ENCODE data around the gene RCCD1.

RCCD1 gene

DNA sequence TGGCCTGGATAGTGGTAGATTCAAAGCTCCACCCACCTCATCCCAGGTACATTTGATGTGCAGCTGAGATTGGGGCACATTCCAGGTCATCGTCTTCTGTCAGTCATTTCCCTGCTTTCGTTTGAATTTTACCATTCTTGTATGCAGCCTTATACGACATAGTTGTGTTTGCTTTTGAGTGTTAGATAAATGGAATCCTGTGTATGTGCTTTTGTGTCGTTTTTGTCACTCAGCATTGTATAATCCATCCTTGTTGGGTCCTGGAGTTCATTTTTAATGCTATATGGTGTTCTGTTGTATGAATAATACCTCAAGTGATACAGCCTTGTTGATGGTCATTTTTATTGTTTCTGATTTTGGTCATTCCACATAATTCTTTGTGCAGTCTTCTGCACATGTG lies 7.3 kb downstream of the RCCD1 start:
- no peaks in the 10 kb centered on the region for H3K27me3 ChIP-seq (ENCODE audit: control insufficient read depth, insufficient read depth, low read length)
- H3K4me3 ChIP-seq (ENCODE audit: low read length): no peak overlapping the region
- peaks cover 8% of the 10 kb centered on the region for H3K4me1 ChIP-seq (ENCODE audit: control insufficient read depth, insufficient read depth, low read length)
- no peaks in the 10 kb centered on the region for H3K36me3 ChIP-seq (ENCODE audit: control insufficient read depth, insufficient read depth, low read length)
- H3K9me3 ChIP-seq (ENCODE audit: control insufficient read depth, low read length): no peaks in the 10 kb centered on the region
- H3K9ac ChIP-seq (ENCODE audit: low read length): no peak overlapping the region

DNA sequence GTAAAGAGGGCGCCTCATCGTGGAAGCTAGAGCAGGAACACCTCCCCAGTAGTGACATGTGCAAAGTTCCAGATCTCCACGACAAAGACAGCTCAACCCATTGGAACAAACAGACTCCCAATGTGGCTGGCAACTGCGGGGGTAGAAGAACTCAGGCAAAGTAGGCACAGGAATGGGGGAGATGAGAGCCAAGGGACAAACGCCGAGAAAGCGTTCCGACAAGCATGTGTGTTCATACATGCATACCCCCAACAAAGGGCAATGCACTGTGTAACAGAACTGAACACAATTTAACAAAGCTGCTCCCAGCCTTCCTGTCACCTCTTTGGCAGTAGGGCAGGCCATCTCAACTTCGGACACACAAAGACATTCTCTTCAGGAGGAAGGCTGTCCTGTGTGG lies 11.6 kb downstream of the RCCD1 start:
- H3K4me3 ChIP-seq (ENCODE audit: low read length): no peak overlapping the region
- H3K36me3 ChIP-seq (ENCODE audit: control insufficient read depth, insufficient read depth, low read length): no peaks in the 10 kb centered on the region
- no peaks in the 10 kb centered on the region for H3K27me3 ChIP-seq (ENCODE audit: control insufficient read depth, insufficient read depth, low read length)
- H3K4me1 ChIP-seq (ENCODE audit: control insufficient read depth, insufficient read depth, low read length): no peaks in the 10 kb centered on the region
- H3K9me3 ChIP-seq (ENCODE audit: control insufficient read depth, low read length): no peaks in the 10 kb centered on the region
- no peak overlapping the region for H3K9ac ChIP-seq (ENCODE audit: low read length)

DNA sequence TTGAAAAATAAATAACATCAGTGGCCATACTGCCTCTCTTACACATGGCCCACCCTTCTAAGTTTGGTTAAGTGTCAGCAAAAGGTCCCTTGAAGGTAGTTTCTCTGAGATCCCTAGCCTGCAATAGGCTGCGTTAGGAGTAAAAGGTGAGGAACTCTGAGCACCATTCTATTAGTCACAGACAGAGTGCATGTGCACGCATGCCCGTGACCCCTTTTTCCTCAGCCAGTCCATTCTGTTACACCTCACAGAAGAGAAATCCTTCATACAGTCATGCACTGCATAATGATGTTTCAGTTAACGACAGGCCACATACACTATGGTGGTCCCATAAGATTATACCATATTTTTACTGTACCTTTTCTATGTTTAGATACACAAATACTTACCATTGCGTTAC lies 12.5 kb downstream of the RCCD1 start:
- H3K27me3 ChIP-seq (ENCODE audit: control insufficient read depth, insufficient read depth, low read length): no peaks in the 10 kb centered on the region
- no peak overlapping the region for H3K4me3 ChIP-seq (ENCODE audit: low read length)
- H3K36me3 ChIP-seq (ENCODE audit: control insufficient read depth, insufficient read depth, low read length): no peaks in the 10 kb centered on the region

DNA sequence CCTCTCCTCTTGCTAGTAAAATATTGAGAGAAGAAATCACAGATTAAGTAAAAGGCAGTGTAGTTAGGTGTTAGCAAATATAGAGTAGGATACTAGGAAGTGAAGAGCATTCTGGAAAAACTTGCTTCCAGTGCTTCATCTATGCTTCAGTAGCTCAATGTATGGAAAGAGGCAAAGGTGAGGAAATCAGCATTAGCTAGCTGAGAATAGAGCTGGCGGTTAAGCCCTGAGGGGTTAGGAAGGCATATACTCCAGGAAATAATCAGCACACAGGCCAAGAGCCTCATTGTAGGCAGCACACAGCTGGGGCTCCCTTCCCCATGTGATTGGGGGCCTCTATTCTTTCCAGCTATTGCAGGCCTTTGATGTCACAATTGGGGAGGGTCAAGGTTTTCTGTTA lies 13.8 kb downstream of the RCCD1 start:
- Histone ChIP-seq H3K9me3 (ENCODE audit: control insufficient read depth, low read length) (no peaks in the 10 kb centered on the region), H3K36me3 (ENCODE audit: control insufficient read depth, insufficient read depth, low read length) (no peaks in the 10 kb centered on the region), H3K27me3 (ENCODE audit: control insufficient read depth, insufficient read depth, low read length) (no peaks in the 10 kb centered on the region), H3K4me1 (ENCODE audit: control insufficient read depth, insufficient read depth, low read length) (no peaks in the 10 kb centered on the region), H3K4me3 (ENCODE audit: low read length) (no peak overlapping the region), H3K9ac (ENCODE audit: low read length) (no peak overlapping the region)

More for the DNA sequence above, 12.5 kb downstream of the RCCD1 start:
- no peaks in the 10 kb centered on the region for H3K4me1 ChIP-seq (ENCODE audit: control insufficient read depth, insufficient read depth, low read length)
- no peak overlapping the region for H3K9ac ChIP-seq (ENCODE audit: low read length)
- H3K9me3 ChIP-seq (ENCODE audit: control insufficient read depth, low read length): no peaks in the 10 kb centered on the region

DNA sequence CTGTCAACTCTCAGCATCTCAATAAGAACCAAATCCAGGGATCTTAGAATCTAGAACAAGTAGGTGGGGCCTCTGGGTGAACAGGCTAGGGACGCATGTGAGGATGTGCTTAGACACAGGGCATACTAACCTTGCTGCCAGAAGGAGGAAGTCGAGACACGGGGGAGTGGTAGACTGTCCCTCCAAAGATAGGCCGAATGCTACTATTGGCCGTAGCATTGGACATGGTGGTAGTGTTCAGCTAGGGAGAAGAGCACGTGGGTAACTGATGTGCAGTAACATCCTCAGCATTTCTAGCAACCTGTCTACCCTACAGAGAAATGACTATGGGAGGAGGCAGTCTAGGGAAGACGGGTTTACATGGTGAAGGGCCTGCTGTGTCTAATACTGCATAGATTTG lies 15.6 kb downstream of the RCCD1 start:
- no peak overlapping the region for H3K4me3 ChIP-seq (ENCODE audit: low read length)
- H3K9me3 ChIP-seq (ENCODE audit: control insufficient read depth, low read length): no peaks in the 10 kb centered on the region
- H3K4me1 ChIP-seq (ENCODE audit: control insufficient read depth, insufficient read depth, low read length): no peaks in the 10 kb centered on the region
- no peaks in the 10 kb centered on the region for H3K27me3 ChIP-seq (ENCODE audit: control insufficient read depth, insufficient read depth, low read length)
- H3K36me3 ChIP-seq (ENCODE audit: control insufficient read depth, insufficient read depth, low read length): no peaks in the 10 kb centered on the region
- H3K9ac ChIP-seq (ENCODE audit: low read length): no peak overlapping the region

DNA sequence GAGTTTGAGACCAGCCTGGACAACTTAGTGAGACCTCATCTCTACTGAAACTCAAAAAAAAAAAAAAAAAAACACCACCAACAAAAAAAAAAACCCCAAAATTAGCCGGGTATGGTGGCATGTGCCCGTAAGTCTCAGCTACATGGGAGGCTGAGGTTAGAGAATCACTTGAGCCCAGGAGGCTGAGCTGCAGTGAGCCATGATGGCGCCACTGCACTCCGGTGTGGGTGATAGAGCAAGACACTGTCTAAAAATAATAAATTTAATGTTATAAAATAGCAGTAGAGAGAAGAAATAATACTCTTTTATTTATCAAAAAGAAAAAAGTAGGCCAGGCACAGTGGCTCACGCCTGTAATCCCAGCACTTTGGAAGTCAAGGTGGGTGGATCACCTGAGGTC lies 17.4 kb downstream of the RCCD1 start:
- Histone ChIP-seq H3K9me3 (ENCODE audit: control insufficient read depth, low read length) (no peaks in the 10 kb centered on the region), H3K4me1 (ENCODE audit: control insufficient read depth, insufficient read depth, low read length) (no peaks in the 10 kb centered on the region), H3K27me3 (ENCODE audit: control insufficient read depth, insufficient read depth, low read length) (no peaks in the 10 kb centered on the region), H3K9ac (ENCODE audit: low read length) (no peak overlapping the region), H3K36me3 (ENCODE audit: control insufficient read depth, insufficient read depth, low read length) (no peaks in the 10 kb centered on the region), H3K4me3 (ENCODE audit: low read length) (no peak overlapping the region)

DNA sequence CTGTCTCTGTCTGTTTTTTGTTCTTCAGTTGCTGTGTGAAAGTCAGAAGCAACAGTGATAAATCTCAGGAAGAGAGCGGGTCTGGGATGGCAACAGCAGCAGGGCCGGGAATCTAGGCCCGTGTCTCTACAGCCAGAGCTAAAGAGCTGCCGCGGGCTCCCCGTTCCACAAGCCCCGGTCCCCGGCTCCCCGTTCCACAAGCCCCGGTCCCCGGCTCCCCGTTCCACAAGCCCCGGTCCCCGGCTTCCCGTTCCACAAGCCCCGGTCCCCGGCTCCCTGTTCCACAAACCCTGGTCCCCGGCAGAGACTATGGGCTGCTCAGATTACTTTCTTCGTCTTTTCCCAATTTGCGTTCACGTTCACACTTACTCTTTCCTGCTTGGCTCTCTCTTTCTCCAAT lies 19.5 kb downstream of the RCCD1 start:
- H3K27me3 ChIP-seq (ENCODE audit: control insufficient read depth, insufficient read depth, low read length): no peaks in the 10 kb centered on the region
- H3K9ac ChIP-seq (ENCODE audit: low read length): no peak overlapping the region
- no peaks in the 10 kb centered on the region for H3K4me1 ChIP-seq (ENCODE audit: control insufficient read depth, insufficient read depth, low read length)
- H3K4me3 ChIP-seq (ENCODE audit: low read length): no peak overlapping the region
- H3K9me3 ChIP-seq (ENCODE audit: control insufficient read depth, low read length): no peaks in the 10 kb centered on the region
- no peaks in the 10 kb centered on the region for H3K36me3 ChIP-seq (ENCODE audit: control insufficient read depth, insufficient read depth, low read length)

DNA sequence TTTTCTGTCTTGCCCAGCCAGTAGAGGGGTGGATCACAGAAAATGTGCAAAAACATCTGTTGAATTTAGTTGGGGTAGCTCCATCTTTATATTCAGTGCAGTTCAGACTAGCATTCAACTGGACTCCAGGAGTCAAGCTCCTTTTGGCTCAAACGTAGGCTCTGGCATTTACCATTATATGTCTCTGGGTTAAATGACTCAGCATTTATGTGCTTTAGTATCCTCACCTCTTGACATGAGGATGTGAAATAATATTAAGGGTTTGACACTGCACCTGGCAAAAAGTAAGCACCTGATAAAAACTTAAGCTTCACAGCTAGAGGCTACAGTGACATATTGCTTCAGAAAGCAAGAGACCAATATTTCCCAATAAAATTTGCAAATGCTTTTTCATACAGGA lies 24.9 kb downstream of the RCCD1 start:
- Histone ChIP-seq H3K36me3 (ENCODE audit: control insufficient read depth, insufficient read depth, low read length) (no peaks in the 10 kb centered on the region), H3K9me3 (ENCODE audit: control insufficient read depth, low read length) (no peaks in the 10 kb centered on the region), H3K27me3 (ENCODE audit: control insufficient read depth, insufficient read depth, low read length) (no peaks in the 10 kb centered on the region), H3K4me1 (ENCODE audit: control insufficient read depth, insufficient read depth, low read length) (no peaks in the 10 kb centered on the region), H3K4me3 (ENCODE audit: low read length) (no peak overlapping the region), H3K9ac (ENCODE audit: low read length) (no peak overlapping the region)

DNA sequence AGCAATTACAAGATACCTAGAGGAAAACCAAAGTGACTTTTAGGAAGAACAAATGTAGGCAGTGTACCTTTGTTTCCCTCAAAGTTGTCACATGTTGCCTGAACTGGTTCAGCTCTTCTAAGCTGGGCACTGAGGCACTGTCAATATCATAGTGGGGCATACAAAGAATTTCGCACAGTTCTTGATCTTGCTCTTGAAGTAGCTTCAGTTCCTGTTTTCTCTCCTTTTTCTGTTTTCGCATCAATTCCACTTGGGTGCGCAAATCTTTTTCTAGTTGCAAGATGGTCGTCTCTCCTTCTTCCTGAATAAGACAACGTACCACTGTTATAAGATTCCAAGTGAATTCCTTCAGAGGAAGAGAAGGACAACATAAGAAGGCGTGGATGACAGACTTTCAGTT lies 27.0 kb downstream of the RCCD1 start:
- Histone ChIP-seq H3K4me1 (ENCODE audit: control insufficient read depth, insufficient read depth, low read length) (no peaks in the 10 kb centered on the region), H3K36me3 (ENCODE audit: control insufficient read depth, insufficient read depth, low read length) (no peaks in the 10 kb centered on the region), H3K9ac (ENCODE audit: low read length) (no peak overlapping the region)

DNA sequence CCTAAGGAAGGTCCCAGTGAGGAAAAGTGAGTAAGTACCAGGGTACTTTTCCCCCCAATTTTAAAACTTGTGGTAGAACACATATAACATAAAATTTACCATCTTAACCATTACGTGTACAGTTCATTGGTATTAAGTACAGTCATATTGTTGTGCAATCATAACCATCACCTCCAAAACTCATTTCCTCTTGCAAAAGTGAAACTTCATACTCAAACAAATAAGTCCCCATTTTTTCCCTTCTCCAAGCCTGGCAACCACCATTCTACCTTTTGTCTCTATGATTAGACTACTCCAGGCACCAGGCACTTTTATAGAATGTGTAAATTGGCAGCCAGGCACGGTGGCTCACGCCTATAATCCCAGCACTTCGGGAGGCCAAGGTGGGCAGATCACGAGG lies 27.5 kb downstream of the RCCD1 start:
- Histone ChIP-seq H3K4me3 (ENCODE audit: low read length) (no peak overlapping the region), H3K9ac (ENCODE audit: low read length) (no peak overlapping the region), H3K36me3 (ENCODE audit: control insufficient read depth, insufficient read depth, low read length) (no peaks in the 10 kb centered on the region), H3K27me3 (ENCODE audit: control insufficient read depth, insufficient read depth, low read length) (no peaks in the 10 kb centered on the region), H3K4me1 (ENCODE audit: control insufficient read depth, insufficient read depth, low read length) (no peaks in the 10 kb centered on the region), H3K9me3 (ENCODE audit: control insufficient read depth, low read length) (no peaks in the 10 kb centered on the region)

More for the DNA sequence above, 27.0 kb downstream of the RCCD1 start:
- no peaks in the 10 kb centered on the region for H3K9me3 ChIP-seq (ENCODE audit: control insufficient read depth, low read length)
- H3K27me3 ChIP-seq (ENCODE audit: control insufficient read depth, insufficient read depth, low read length): no peaks in the 10 kb centered on the region
- no peak overlapping the region for H3K4me3 ChIP-seq (ENCODE audit: low read length)

DNA sequence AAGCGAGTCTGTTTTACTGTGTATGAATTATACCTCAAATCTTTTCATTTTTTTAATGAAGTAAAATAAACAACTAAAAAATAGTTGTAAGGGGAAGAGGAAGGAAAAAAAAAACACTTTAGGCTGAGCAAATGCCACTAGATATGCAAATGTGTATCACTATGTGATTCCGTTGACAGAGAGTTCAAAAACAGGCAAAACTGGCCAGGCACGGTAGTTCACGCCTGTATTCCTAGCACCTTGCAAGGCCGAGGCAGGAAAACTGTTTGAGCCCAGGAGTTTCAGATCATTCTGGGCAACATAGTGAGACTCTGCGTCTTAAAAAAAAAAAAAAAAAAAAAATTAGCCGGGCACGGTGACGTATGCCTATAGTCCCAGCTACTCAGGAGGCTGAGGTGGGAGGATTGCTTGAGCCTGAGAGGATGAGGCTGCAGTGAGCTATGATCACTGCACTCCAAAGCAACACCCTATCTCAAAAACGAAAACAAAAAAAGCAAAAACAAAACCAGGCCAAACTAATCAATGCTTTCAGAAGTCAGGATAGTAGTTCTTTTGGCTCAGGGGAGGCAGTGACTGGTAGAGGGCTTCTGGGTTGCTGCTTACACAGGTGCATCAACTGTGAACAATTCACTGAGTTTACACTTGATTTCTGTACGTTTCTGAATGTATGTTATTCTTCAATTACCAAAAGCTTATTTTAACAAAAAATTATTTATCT lies 32.3 kb downstream of the RCCD1 start:
- Histone ChIP-seq H3K27me3 (ENCODE audit: control insufficient read depth, insufficient read depth, low read length) (no peaks in the 10 kb centered on the region), H3K9me3 (ENCODE audit: control insufficient read depth, low read length) (no peaks in the 10 kb centered on the region), H3K9ac (ENCODE audit: low read length) (peak overlapping the region; percentile 14), H3K4me1 (ENCODE audit: control insufficient read depth, insufficient read depth, low read length) (peaks cover 5% of the 10 kb centered on the region), H3K36me3 (ENCODE audit: control insufficient read depth, insufficient read depth, low read length) (no peaks in the 10 kb centered on the region), H3K4me3 (ENCODE audit: low read length) (no peak overlapping the region)

DNA sequence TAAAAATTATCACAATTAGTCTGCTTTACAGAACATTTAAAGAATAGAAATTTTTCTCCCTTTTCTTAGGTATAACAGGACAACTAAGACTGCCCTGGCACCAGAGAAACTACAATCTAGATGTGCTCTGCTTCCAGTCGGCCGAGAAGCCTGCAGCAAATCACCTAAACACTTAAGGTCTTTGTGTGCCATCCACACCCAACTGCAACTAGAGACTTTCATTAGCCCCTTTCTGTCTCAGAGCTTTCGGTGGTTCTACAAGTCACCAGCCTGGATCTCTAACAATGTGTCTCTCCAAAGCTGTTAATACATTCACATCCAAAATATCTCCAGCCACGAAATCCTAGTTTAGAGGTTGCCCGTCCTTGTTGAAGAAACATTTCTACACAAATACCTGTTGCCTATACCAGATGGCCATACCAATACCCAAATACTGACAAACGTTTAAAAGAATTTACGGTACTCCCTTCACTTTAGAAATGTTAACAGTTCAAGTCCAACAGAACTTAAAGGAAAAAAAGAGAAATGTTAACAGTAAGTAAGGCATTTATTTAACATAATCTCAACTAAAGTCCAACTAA lies 33.0 kb downstream of the RCCD1 start:
- Histone ChIP-seq H3K9me3 (ENCODE audit: control insufficient read depth, low read length) (no peaks in the 10 kb centered on the region), H3K9ac (ENCODE audit: low read length) (no peak overlapping the region), H3K4me1 (ENCODE audit: control insufficient read depth, insufficient read depth, low read length) (peaks cover 5% of the 10 kb centered on the region), H3K4me3 (ENCODE audit: low read length) (no peak overlapping the region), H3K36me3 (ENCODE audit: control insufficient read depth, insufficient read depth, low read length) (no peaks in the 10 kb centered on the region), H3K27me3 (ENCODE audit: control insufficient read depth, insufficient read depth, low read length) (no peaks in the 10 kb centered on the region)

All from mucosa of stomach (tissue), 1 donor.